HCT116 (cell line): Measurements from ENCODE around the gene DHCR24. TPM values are rescaled to one million over a fixed set of nuclear protein-coding genes. Genes with fewer than 3 reads are reported as not detected.

ENCODE experiments used
- ATAC-seq: fragments of 200-7000 bp; cut with Tn5 transposase; 2 replicates; pipeline ENCODE4 v1.9.1; 2020; ENCODE audit warnings: mild to moderate bottlenecking, moderate library complexity
- BruUV-seq: library from RNA; stranded (reverse); fragments of 400-500 nt; replicated peaks from 2 replicates; lab custom pipeline; 2021; lab: Mats Ljungman, UMichigan
- CTCF ChIA-PET: fragments of 300-600 bp; sonication (Branson Sonifier 250); formaldehyde crosslinking; loops from one replicate; lab custom pipeline; 2021; ENCODE audit warnings: antibody characterized with exemption; lab: Charles Lee
- POLR2A ChIA-PET: fragments of 300-600, 350-600 bp; sonication (Branson Sonifier 250); formaldehyde crosslinking; loops from one replicate; lab custom pipeline; 2021; ENCODE audit warnings: antibody characterized with exemption; lab: Charles Lee
- RAD21 ChIA-PET, 2 experiments: fragments of 300-600 bp; sonication (Branson Sonifier 250); formaldehyde crosslinking; loops; one replicate each; lab custom pipeline; 2023; ENCODE audit warnings: low total read pairs in 2 of 2; ENCODE audit not compliant: uncharacterized antibody in 2 of 2, unreplicated experiment in 2 of 2, low non-redundant PET in 1 of 2; lab: Charles Lee
- DNase-seq: peaks from one replicate; pipeline ENCODE4 v3.0.0-alpha.2; 2010; ENCODE audit warnings: low read depth, low spot score
- H2AFZ ChIP-seq: fragments of 200-600 bp; shearing (Covaris generic), sonication (generic); 2 replicates; pipeline ENCODE4 v1.6.1; 2017; ENCODE audit warnings: low read depth, mixed run types, mixed read lengths, antibody characterized with exemption, low read length; ENCODE audit not compliant: poor library complexity, severe bottlenecking
- H3K27ac ChIP-seq: 2 replicates; pipeline ENCODE4 v1.5.1; 2012; ENCODE audit warnings: low read depth, low read length
- H3K27me3 ChIP-seq: fragments of 200-600 bp; sonication (generic); 2 replicates; pipeline ENCODE4 v1.6.1; 2016; ENCODE audit warnings: mixed run types, low read length, mixed read lengths; ENCODE audit not compliant: insufficient read depth
- H3K36me3 ChIP-seq, 2 experiments: fragments of 200-500 bp in 1 of 2; fragments of 200-600 bp in 1 of 2; sonication (Bioruptor generic) in 1 of 2; sonication (generic) in 1 of 2; 2 replicates each; pipeline versions ENCODE4 v1.5.1 to v1.6.1; 2014 to 2016; ENCODE audit warnings: low read length in 2 of 2, inconsistent platforms in 1 of 2, mixed read lengths in 1 of 2, mixed run types in 1 of 2; ENCODE audit not compliant: insufficient read depth in 2 of 2, control insufficient read depth in 1 of 2
- H3K4me1 ChIP-seq, 2 experiments: fragments of 200-600 bp in 1 of 2; sonication (generic) in 1 of 2; 2 replicates each; pipeline versions ENCODE4 v1.5.1 to v1.6.1; 2012 to 2017; ENCODE audit warnings: low read length in 2 of 2, inconsistent platforms in 1 of 2, mild to moderate bottlenecking in 1 of 2, mixed read lengths in 1 of 2, mixed run types in 1 of 2, moderate library complexity in 1 of 2; ENCODE audit not compliant: insufficient read depth in 2 of 2, control insufficient read depth in 1 of 2
- H3K4me2 ChIP-seq: fragments of 200-600 bp; sonication (generic); 2 replicates; pipeline ENCODE4 v1.6.1; 2017; ENCODE audit warnings: mixed run types, low read length, mixed read lengths
- H3K4me3 ChIP-seq, 2 experiments: fragments of 200-600 bp in 1 of 2; sonication (generic) in 1 of 2; replicated peaks in 1 of 2; 2 replicates each; pipeline ENCODE4 v1.5.1; 2011 to 2016; ENCODE audit warnings: low read length in 2 of 2, control low read depth in 1 of 2, low read depth in 1 of 2, mild to moderate bottlenecking in 1 of 2, mixed read lengths in 1 of 2, mixed run types in 1 of 2
- H3K79me2 ChIP-seq: fragments of 200-600 bp; sonication (generic); 2 replicates; pipeline ENCODE4 v1.6.1; 2017; ENCODE audit warnings: mild to moderate bottlenecking, mixed run types, low read length, moderate library complexity, mixed read lengths; ENCODE audit not compliant: insufficient read depth
- H3K9ac ChIP-seq: fragments of 200-600 bp; sonication (generic); 2 replicates; pipeline ENCODE4 v1.6.1; 2016; ENCODE audit warnings: low read length, mixed read lengths
- H3K9me2 ChIP-seq: fragments of 200-600 bp; sonication (generic), shearing (Covaris generic); 2 replicates; pipeline ENCODE4 v1.6.1; 2017; ENCODE audit warnings: mixed run types, mild to moderate bottlenecking, moderate library complexity; ENCODE audit not compliant: insufficient read depth
- H3K9me3 ChIP-seq, 2 experiments: fragments of 200-500 bp in 1 of 2; fragments of 200-600 bp in 1 of 2; sonication (Bioruptor generic) in 1 of 2; sonication (generic) in 1 of 2; 2 replicates each; pipeline ENCODE4 v1.6.1; 2014 to 2017; ENCODE audit warnings: low read length in 2 of 2, mixed read lengths in 2 of 2, inconsistent platforms in 1 of 2, low read depth in 1 of 2, mild to moderate bottlenecking in 1 of 2, mixed run types in 1 of 2, moderate library complexity in 1 of 2; ENCODE audit not compliant: control insufficient read depth in 1 of 2, insufficient read depth in 1 of 2
- H4K20me1 ChIP-seq: fragments of 200-600 bp; sonication (generic), shearing (Covaris generic); 2 replicates; pipeline ENCODE4 v1.6.1; 2017; ENCODE audit warnings: mixed run types, mild to moderate bottlenecking, moderate library complexity; ENCODE audit not compliant: insufficient read depth
- ELF1 ChIP-seq: IDR thresholded peaks from 2 replicates; pipeline ENCODE4 v1.6.1; 2012; ENCODE audit warnings: low read depth, borderline replicate concordance
- EZH2phosphoT487 ChIP-seq: fragments of 200-600 bp; IDR thresholded peaks from 2 replicates; pipeline ENCODE4 v1.6.1; 2018; ENCODE audit warnings: antibody characterized with exemption, borderline replicate concordance
- FOSL1 ChIP-seq: IDR thresholded peaks from 2 replicates; pipeline ENCODE4 v1.6.1; 2012; ENCODE audit warnings: low read depth
- POLR2A ChIP-seq: IDR thresholded peaks from 2 replicates; pipeline ENCODE4 v1.7.0; 2011; ENCODE audit warnings: borderline replicate concordance; ENCODE audit not compliant: insufficient read depth, insufficient read length; ENCODE audit errors: extremely low read depth
- POLR2AphosphoS5 ChIP-seq: IDR thresholded peaks from 2 replicates; pipeline ENCODE4 v1.6.1; 2011; ENCODE audit warnings: mild to moderate bottlenecking, low read depth, low read length, moderate library complexity
- ZFX ChIP-seq: fragments of 450-650 bp; IDR thresholded peaks from 2 replicates; pipeline ENCODE4 v1.6.1; 2017
- ZNF274 ChIP-seq: fragments of 200-500 bp; sonication (Bioruptor generic); IDR thresholded peaks from 2 replicates; pipeline ENCODE4 v1.6.1; 2014; ENCODE audit warnings: mild to moderate bottlenecking, low read depth, low read length, inconsistent platforms
- intact Hi-C: fragments of 100-400 bp; cut with micrococcal nuclease; formaldehyde crosslinking; loops from 2 replicates; pipeline ENCODE4 v1.10.0; 2022
- total RNA-seq: library from RNA; stranded (reverse); gene quantifications from one replicate; pipeline ENCODE4 v1.2.1, GENCODE V29; 2021; ENCODE audit not compliant: unreplicated experiment
- TF ChIP-seq, protein P1 (sequence below): IDR thresholded peaks from 2 replicates; pipeline ENCODE4 v1.6.1; 2012
- TF ChIP-seq, protein P2 (sequence below): IDR thresholded peaks from 2 replicates; pipeline ENCODE4 v1.6.1; 2012; ENCODE audit warnings: low read depth

The DHCR24 gene
- total RNA-seq, 1 experiment from 2014 or later, result 132 TPM

DNA sequence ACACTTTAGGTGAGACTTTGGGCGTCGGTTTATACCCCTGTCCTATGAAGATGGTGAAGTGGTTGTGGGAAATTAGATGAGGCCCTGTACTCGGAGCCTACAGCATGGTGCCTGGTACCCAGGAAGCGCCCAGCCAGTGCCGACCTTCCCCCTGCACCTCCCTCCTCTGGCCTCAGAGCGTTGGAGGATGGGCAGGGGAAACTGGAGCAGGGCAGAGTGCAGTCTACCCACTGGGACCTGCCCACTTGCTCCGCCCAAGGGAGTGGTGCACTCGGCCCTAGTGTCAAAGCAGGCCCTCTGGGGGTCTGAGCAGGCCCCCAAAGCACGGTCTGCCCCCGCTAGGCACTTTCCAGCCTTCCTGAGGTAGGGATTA is 72.9 kb downstream of the DHCR24 start:
- intact Hi-C loops, result loop anchor here (5.0 kb wide), 1 partner anchor 692 kb away; no protein-coding TSS in a partner anchor
- Histone ChIP-seq H3K4me1 (peaks cover 2 to 11% of the 10 kb centered on the region in 2 experiments; a peak in 2 of 4 replicates), H4K20me1 (no peaks in the 10 kb centered on the region), H3K27me3 (no peaks in the 10 kb centered on the region), H3K9me3 (no peaks in the 10 kb centered on the region), H3K9me2 (no peaks in the 10 kb centered on the region), H3K79me2 (no peaks in the 10 kb centered on the region), H3K36me3 (no peaks in the 10 kb centered on the region), H3K4me2 (no peak overlapping the region), H3K27ac (no peak overlapping the region), H3K4me3 (no peak overlapping the region)
- ATAC-seq, result no peak
- ChIA-PET CTCF (no interaction called here), RAD21 (no interaction called here), POLR2A (interaction anchor here (0.6 kb wide), 1 partner anchor 42 kb away, joined by 3 read pairs; no protein-coding TSS in a partner anchor)
- no TSS peak for BruUV-seq
- DNase-seq, result no peak
- TF ChIP-seq POLR2AphosphoS5 (no peak), ELF1 (no peak), FOSL1 (no peak), EZH2phosphoT487 (no peak), ZFX (no peak), ZNF274 (no peak), POLR2A (no peak)
- TF ChIP-seq, protein P1, sequence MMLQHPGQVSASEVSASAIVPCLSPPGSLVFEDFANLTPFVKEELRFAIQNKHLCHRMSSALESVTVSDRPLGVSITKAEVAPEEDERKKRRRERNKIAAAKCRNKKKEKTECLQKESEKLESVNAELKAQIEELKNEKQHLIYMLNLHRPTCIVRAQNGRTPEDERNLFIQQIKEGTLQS, result no peak
- TF ChIP-seq, protein P2, sequence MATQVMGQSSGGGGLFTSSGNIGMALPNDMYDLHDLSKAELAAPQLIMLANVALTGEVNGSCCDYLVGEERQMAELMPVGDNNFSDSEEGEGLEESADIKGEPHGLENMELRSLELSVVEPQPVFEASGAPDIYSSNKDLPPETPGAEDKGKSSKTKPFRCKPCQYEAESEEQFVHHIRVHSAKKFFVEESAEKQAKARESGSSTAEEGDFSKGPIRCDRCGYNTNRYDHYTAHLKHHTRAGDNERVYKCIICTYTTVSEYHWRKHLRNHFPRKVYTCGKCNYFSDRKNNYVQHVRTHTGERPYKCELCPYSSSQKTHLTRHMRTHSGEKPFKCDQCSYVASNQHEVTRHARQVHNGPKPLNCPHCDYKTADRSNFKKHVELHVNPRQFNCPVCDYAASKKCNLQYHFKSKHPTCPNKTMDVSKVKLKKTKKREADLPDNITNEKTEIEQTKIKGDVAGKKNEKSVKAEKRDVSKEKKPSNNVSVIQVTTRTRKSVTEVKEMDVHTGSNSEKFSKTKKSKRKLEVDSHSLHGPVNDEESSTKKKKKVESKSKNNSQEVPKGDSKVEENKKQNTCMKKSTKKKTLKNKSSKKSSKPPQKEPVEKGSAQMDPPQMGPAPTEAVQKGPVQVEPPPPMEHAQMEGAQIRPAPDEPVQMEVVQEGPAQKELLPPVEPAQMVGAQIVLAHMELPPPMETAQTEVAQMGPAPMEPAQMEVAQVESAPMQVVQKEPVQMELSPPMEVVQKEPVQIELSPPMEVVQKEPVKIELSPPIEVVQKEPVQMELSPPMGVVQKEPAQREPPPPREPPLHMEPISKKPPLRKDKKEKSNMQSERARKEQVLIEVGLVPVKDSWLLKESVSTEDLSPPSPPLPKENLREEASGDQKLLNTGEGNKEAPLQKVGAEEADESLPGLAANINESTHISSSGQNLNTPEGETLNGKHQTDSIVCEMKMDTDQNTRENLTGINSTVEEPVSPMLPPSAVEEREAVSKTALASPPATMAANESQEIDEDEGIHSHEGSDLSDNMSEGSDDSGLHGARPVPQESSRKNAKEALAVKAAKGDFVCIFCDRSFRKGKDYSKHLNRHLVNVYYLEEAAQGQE, result no peak
- TF ChIP-seq, all 23 proteins: peak for 0
- no peak overlapping the region for H3K9ac ChIP-seq
- no peak overlapping the region for H2AFZ ChIP-seq
